HG02642 (cell line): ENCODE measurements around the gene DLG2.
A peak's percentile ranks its signal among the peaks of the same experiment; 100 is the strongest.

Experiments
- ATAC-seq: cut with Tn5 transposase; IDR thresholded peaks from one replicate; pipeline ENCODE4 v1.9.1; 2021; ENCODE audit warnings: mild to moderate bottlenecking; ENCODE audit not compliant: unreplicated experiment, poor library complexity

The DLG2 gene

GRCh38 chr11:84645988-84646694, 981.0 kb downstream of the DLG2 start:
- no peak for ATAC-seq

DNA sequence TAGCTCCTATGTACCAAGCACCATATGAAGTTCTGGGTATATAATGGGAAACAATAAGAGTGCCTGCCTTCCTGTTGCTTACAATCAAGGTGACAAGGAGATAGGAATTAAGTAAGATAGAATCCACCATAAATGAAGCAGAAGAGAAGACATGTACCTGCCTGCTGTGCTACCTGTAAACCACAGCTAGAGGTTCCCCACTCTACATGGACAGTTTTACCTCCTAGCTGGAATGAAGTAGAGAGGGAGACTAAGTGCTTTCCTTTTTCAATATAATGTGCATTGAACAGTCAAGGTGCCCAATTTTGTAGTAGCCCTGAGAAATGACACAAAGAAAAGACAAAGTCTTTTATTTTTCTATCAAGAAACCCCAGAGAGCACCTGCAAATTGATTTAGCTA, 984.6 kb downstream of the DLG2 start:
- ATAC-seq = no peak

- no peak for ATAC-seq
Observed at GRCh38 chr11:84634309-84634708, 992.8 kb downstream of the DLG2 start.

DNA sequence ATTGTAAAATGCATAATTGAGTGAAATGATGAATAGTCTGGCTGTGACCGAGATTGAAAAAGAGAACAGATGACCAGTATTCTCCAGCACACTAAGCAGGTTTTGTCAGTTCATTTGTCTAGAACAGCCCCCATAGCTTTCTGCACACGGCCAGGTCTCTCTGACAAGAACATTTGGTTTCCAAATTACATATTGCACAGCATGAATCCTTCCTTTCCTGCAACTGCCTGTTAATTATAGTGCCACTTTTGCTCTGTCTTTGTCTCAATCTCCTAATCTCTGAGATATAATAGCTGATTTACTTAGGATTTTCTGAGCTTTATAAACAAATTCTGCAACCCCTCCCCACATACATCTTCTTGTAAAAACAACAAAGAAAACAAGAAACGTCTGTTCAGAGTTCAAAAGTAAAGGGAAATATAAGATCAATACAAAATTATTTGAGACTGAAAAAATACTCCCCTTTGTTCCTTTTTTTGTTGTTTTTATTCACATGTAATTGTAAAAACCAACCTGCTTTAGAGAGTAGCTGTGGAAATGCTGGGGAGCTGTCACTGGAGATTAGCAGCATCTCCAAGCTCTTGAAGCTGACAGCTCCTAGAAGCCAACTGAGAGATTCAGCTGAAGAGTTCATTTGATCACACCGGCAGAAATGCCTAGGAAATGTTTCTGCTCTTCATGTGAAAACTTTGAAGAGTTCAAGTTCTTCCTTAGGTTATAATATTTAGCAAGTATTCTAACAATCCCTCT, 998.1 kb downstream of the DLG2 start:
- ATAC-seq = no peak

DNA sequence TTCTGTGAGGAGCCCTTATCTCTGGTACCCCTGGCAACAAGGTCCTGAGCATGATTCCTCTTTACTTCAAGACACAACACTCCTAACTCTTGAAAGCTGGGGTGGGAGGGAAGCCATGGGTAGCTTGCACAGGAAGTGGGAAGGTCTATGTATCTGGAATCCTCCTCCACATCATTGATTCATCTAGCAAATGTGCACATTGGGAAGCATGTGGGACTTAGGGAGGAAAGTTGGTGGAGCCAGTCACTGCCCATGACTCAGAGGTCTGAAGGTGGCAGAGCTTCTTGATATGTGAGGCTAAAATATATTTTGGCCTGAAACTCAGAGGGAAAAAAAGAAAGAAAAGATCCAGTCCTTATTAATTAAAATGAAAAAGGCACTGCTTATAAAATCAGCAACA, 1000.9 kb downstream of the DLG2 start:
- no peak for ATAC-seq

GRCh38 chr11:84612645-84613044, 1014.5 kb downstream of the DLG2 start:
- no peak for ATAC-seq

DNA sequence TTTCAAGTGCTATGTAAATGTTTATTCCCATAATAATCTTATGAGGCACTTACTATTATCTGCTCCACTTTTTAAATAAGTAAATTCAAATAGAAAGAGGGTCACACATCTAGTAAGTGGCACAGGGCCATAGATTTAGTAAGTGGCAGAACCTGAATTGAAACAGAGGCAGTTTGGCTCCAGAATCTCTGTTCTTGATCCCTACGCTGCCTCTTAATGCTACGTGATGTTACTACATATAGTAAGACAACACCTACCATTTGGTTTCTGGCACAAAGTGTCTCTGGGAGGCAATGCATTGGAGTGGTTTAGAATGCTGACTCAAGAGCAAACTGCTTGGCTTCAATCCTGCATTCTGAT, 1018.3 kb downstream of the DLG2 start:
- ATAC-seq = no peak

DNA sequence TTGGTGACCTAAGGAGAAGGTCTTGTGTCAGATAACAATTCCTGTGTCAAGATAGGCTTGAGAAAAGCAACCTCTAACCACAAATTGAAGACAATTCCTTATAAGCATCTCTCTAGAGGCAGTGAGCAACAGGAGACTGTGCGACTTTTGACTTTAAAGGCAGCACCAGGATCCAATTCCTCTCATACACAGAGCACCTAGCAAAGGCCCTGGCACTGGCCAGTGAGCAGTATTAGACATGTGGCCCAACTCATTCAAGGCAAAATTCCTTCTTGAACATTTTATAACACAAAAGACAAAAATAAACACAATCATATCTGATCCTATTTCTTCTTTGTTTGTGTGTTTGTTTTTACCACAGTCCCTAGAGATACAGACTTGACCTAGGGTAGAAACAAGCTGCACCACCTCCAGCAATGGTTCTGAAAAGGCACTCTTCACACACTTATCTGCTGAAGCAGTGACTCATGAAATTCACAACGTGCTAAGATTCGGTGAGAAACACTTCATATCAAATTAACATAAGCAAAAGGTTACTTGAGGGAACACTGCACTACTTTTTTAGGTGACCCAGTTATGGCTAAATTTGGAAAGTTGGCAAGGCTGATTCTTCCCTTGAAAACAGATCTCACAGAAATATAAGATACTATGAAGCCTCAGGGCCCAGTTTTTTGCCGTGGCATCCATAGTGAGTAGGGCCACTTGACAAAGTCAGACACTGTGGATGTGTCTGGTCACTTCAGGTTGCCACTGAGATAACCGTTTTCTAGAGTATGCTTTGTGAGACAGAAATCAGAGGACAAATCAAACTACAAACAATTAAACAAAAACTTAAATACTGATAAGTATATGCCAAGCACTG, 1018.9 kb downstream of the DLG2 start:
- no peak for ATAC-seq

GRCh38 chr11:84594602-84595001, 1032.5 kb downstream of the DLG2 start:
- ATAC-seq = no peak

DNA sequence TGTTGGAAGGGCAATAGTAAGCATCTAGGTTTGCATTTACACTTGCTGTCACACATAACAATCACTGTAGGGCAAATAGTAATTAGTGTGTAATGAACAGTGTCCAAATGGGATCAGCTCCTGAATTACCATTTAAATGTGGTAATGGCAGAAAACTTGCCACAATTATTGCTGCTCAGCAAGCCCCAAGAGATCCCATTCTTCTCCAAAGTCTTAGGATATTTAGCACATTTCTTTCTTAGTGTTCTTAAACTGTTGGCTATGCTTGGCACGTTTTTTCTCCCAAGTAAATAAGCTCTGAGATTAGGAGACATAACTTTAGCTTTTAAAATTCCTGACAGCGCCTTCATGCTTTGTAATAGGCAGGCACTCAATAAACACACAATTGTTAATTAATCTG, 1037.0 kb downstream of the DLG2 start:
- no peak for ATAC-seq

GRCh38 chr11:84588131-84588829, 1038.9 kb downstream of the DLG2 start:
- ATAC-seq = no peak

DNA sequence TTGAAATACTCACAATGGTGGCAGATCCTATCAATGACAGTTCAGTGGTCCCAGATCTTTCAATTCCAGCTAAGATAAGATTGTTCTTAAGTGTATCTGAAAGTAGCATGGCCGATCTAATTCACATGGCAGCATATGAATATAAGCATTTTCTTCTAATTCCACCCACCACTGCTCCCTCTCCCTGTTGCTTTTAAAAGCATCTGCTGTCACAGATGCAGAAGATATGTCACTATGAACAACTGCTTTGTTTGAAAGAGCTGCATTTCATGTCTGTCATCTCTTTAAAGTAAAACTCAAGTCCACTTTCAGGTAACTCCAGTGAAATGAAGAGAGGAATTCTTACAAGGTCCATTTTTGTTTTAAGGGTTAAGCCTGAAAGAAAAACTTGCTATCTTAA, 1044.0 kb downstream of the DLG2 start:
- ATAC-seq = no peak

DNA sequence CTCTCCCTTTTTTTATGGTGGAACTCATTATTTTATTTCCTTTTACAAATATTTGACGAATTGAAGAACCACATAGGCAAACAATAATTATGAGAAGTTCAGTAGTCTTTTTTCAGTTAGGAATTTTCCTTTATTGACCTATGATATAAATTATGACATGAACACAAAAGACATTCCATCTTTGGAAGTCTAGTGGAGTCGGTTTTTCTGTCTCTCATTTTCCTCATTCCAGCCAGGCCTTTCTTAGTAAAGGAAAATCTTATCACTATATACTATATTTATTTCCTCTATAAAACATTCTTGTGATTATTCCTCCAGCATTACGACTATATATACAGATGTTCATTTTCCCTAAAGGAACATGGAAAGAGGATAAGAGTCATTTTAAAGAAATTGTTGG, 1046.1 kb downstream of the DLG2 start:
- ATAC-seq = no peak

GRCh38 chr11:84580428-84580827, 1046.7 kb downstream of the DLG2 start:
- ATAC-seq = no peak

GRCh38 chr11:84573868-84574267, 1053.3 kb downstream of the DLG2 start:
- ATAC-seq = no peak

DNA sequence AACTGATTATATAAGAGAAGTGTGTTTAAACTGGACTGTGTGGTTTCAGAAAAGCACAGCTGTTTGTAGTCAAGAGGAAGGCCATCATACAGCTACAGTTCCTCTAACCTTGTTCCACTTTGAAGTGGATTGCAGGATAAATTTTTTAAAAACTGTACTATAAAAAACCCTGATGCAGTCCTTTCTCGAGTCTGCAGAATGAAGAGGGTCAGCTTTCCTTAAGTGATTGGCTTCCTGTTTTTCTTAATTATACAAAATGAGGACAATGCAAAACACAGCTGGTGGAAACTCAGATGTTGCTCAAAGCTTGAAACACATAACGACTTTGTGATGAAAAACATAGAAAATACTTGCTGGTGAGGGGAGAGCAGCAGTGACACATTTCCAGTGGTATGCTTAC, 1060.5 kb downstream of the DLG2 start:
- no peak for ATAC-seq

GRCh38 chr11:84564867-84565184, 1062.3 kb downstream of the DLG2 start:
- ATAC-seq = no peak

- peak; percentile 86 for ATAC-seq
Observed at GRCh38 chr11:84564180-84564866, 1062.8 kb downstream of the DLG2 start.

- ATAC-seq = no peak
Observed at GRCh38 chr11:84563356-84563755, 1063.8 kb downstream of the DLG2 start.

DNA sequence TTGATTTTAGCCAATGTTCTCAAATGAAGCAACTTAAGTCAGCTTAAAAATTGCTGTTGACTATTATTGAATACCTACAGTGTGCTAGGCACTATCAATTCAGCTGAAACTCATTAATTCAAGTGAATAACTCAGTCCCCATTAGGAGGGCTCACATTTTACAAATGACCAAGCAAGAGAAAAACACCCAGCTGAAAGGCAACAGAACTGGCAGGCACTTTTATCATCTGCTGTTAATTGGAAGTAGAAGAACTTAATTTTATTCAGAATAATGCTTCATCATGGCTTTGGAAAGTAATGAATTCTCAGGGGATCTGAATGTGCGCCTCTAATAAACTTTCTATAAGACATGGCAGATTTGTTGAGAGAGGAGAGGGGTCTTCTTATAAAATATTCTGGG, 1066.9 kb downstream of the DLG2 start:
- ATAC-seq = no peak
